ENCODE measurements around the gene PCDHGB4.

- TF ChIP-seq ZSCAN30 (tag by site-specific recombination; IDR thresholded peaks at IDR 0.05) = no peak
- TF ChIP-seq PBX3 (CRISPR knock-in tag; IDR thresholded peaks at IDR 0.05) = no peak
- no peak for TF ChIP-seq TCF7L2 (IDR thresholded peaks at IDR 0.05; ENCODE audit: borderline replicate concordance, low read depth, low read length)
- no peak for TF ChIP-seq ZNF658 (tag by site-specific recombination; IDR thresholded peaks at IDR 0.05)
- TF ChIP-seq ZSCAN18 (tag by site-specific recombination; IDR thresholded peaks at IDR 0.05) = no peak
Measured at GRCh38 chr5:141355641-141356040, 31.9 kb upstream of the PCDHGB4 start.
